ENCODE measurements around the gene HNRNPA3.
"Not testable (repeated sequence)": the region's sequence is repeated elsewhere in the genome, so short reads cannot be mapped to it uniquely, and the experiment has no call there.

HNRNPA3 gene

DNA sequence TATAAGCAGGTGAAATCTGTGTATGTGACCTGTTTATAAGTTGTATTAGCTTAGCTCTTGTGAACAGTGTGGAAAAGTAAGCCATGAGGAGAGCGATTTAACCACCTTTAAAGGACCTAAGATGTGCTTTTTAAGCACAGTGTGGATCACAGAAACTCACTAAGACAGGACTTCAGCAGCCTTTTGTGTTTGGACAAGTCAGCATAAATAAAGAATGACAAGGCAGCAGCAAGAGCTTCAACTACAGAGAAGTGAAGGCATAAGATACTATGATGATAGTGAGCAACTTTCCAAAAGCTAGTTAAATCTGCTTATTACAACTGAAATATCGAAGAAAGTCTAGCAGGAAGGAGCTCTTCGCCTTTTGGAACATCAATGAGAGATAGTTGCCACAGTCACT, 8.9 kb downstream of the HNRNPA3 start:
- Histone ChIP-seq H3K36me3 (peaks cover 57 to 76% (median 75%) of the 10 kb centered on the region in 3 donors), H3K9me3 (no peaks in the 10 kb centered on the region), H3K27ac (no peak overlapping the region), H3K4me1 (peaks cover 0 to 52% (median 13%) of the 10 kb centered on the region in 4 donors), H3K4me3 (no peak overlapping the region), H3K27me3 (no peaks in the 10 kb centered on the region)
- TF ChIP-seq, protein P1, sequence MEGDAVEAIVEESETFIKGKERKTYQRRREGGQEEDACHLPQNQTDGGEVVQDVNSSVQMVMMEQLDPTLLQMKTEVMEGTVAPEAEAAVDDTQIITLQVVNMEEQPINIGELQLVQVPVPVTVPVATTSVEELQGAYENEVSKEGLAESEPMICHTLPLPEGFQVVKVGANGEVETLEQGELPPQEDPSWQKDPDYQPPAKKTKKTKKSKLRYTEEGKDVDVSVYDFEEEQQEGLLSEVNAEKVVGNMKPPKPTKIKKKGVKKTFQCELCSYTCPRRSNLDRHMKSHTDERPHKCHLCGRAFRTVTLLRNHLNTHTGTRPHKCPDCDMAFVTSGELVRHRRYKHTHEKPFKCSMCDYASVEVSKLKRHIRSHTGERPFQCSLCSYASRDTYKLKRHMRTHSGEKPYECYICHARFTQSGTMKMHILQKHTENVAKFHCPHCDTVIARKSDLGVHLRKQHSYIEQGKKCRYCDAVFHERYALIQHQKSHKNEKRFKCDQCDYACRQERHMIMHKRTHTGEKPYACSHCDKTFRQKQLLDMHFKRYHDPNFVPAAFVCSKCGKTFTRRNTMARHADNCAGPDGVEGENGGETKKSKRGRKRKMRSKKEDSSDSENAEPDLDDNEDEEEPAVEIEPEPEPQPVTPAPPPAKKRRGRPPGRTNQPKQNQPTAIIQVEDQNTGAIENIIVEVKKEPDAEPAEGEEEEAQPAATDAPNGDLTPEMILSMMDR (IDR thresholded peaks at IDR 0.05) = no peak
- DNase-seq = no peak
- intact Hi-C loops (cut with DNase I; ENCODE audit: low total_unique reads) = no loop called here

DNA sequence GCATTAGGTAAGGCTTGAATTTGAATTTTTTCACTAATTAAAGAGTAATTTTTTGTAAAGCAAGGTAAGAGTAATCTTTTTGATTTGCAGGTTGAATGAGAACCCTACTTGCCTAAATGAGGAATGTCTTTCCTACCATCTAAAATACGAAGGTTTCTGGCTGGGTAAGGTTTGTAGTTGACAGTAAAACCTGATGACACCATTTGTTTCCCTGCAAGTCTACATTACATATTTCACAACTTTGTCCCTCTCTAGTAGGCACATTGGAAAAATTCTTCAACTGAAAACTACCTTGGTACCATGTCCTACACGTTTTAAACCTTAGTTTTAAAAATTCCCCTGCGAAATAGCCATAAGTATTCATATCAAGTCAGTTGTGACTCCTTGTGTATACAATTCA, 9.4 kb downstream of the HNRNPA3 start:
- Histone ChIP-seq H3K4me3 (no peak overlapping the region), H3K9me3 (no peaks in the 10 kb centered on the region), H3K27ac (no peak overlapping the region), H3K27me3 (no peaks in the 10 kb centered on the region), H3K36me3 (peaks cover 53 to 75% (median 71%) of the 10 kb centered on the region in 3 donors), H3K4me1 (peaks cover 0 to 48% (median 11%) of the 10 kb centered on the region in 4 donors)
- TF ChIP-seq, protein P1 (IDR thresholded peaks at IDR 0.05) = no peak
- intact Hi-C loops (cut with DNase I; ENCODE audit: low total_unique reads) = no loop called here
- no peak for DNase-seq

DNA sequence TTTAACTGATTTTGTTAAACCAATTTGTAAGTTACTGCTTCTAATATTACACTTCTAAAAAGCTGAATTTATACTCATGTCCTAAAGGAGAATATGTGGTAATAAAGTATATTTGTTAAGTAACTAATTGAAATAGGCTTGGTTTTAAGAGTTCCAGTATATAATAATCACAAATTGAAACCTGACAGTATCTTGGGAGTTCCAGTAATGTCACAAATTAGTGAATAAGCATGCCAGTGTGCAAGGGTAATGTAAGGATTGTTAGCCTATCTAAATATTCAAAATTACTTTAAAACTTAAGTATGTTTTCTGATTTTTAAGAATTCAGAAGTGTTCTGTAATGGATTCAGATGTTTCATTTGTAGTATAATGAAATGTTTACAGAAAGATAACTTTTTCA, 10.8 kb downstream of the HNRNPA3 start:
- H3K27me3 ChIP-seq; intact Hi-C loops (cut with DNase I; ENCODE audit: low total_unique reads); H3K27ac ChIP-seq; H3K4me3 ChIP-seq; DNase-seq; H3K9me3 ChIP-seq: not testable (repeated sequence)
- Histone ChIP-seq H3K36me3 (peaks cover 38 to 62% (median 62%) of the 10 kb centered on the region in 3 donors), H3K4me1 (peaks cover 0 to 34% (median 7%) of the 10 kb centered on the region in 4 donors)

DNA sequence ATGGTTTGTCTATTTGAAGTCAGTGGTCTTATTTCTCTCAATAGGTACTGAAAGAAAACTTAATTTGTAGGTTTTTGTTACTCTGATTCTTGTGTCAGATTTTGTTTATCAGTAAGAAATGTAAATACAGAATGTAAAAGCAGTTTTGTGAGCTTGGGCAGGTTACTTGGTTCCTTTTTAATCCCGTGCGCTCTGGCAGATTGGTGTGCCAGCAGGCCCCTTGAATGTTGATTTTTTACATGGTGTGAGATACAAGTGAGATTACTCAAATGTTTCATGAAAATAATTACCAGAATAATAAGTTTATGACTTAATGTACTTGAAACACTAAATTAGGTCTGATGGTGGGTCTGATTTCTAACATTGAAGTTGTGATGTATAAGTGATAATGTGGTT, 13.4 kb downstream of the HNRNPA3 start:
- Histone ChIP-seq H3K36me3 (peaks cover 36 to 65% (median 62%) of the 10 kb centered on the region in 3 donors), H3K4me3 (no peak overlapping the region), H3K27ac (no peak overlapping the region), H3K9me3 (no peaks in the 10 kb centered on the region), H3K27me3 (no peaks in the 10 kb centered on the region), H3K4me1 (peaks cover 0 to 23% (median 3%) of the 10 kb centered on the region in 4 donors)
- intact Hi-C loops (cut with DNase I; ENCODE audit: low total_unique reads) = no loop called here
- DNase-seq = no peak
- TF ChIP-seq, protein P1 (IDR thresholded peaks at IDR 0.05) = no peak

DNA sequence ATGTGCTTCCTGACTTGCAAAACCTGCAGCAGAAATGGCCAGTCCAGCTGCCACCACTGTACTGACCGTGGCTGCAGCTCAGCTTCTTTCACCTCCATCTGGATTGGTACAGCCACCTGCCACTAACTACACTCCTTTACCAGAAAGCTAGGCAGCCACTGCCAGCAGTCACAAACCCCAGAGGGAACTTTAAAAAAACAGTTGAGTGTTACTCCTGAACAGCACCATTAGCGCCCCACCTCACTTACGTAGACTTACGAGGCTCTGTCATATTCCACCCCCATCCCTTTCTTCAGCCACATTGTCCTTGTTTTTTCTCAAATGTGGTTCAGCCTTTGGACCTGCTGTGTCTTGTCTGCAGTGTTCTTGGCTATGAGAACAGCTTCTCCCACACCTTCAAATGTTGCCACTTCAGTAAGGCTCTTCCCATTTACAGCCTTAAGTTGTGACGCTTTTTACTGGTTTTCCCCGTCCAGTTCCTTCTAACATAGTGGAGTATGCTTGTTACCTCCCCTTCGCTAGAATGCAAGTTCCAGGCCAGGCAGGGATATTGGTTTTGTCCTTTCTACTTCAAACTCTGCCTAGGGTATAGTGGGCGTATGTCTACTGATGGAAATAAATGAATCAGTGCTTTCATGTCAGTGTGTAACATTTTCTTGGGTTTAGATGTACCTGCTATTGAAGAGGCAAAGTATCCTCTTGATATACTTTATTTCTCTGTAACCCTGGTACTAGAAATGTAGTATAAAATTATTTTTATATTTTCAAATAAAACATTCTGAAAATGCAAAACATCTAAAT, 17.0 kb downstream of the HNRNPA3 start:
- Histone ChIP-seq H3K27me3 (no peaks in the 10 kb centered on the region), H3K36me3 (peaks cover 48 to 70% (median 68%) of the 10 kb centered on the region in 3 donors), H3K27ac (no peak overlapping the region), H3K9me3 (no peaks in the 10 kb centered on the region), H3K4me1 (peaks cover 0 to 25% (median 4%) of the 10 kb centered on the region in 4 donors), H3K4me3 (no peak overlapping the region)
- intact Hi-C loops (cut with DNase I; ENCODE audit: low total_unique reads) = no loop called here
- no peak for DNase-seq
- TF ChIP-seq, protein P1 (IDR thresholded peaks at IDR 0.05) = no peak

DNA sequence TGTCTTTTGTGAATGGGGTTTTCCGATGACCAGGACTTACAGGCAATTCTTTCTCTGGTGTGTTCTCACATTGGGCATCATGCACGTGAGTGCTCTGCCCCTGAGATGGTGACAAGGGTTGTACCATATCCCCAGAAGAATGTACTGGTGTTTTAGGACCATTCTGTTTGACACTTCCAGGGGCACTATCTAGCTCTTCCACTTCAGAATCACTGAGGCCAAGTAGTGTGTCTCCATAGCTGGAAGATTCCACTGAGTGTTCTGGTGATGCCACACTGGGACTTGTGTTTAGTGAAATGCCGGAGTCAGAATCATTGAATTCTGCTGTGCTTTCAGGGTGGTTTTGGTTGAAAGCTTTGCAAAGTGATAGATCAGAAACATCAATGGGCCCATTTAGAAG, 18.7 kb downstream of the HNRNPA3 start:
- Histone ChIP-seq H3K9me3 (no peaks in the 10 kb centered on the region), H3K27me3 (no peaks in the 10 kb centered on the region), H3K4me1 (peaks cover 0 to 42% (median 8%) of the 10 kb centered on the region in 4 donors), H3K4me3 (no peak overlapping the region), H3K27ac (no peak overlapping the region), H3K36me3 (peaks cover 48 to 60% (median 59%) of the 10 kb centered on the region in 3 donors)
- intact Hi-C loops (cut with DNase I; ENCODE audit: low total_unique reads) = no loop called here
- TF ChIP-seq, protein P1 (IDR thresholded peaks at IDR 0.05) = no peak
- DNase-seq = no peak

All from tibial artery (tissue), 4 donors.